ENCODE results near the gene SLC8A1. TPM values are rescaled to one million over a fixed set of nuclear protein-coding genes. Genes with fewer than 3 reads are reported as not detected.

SLC8A1 gene
- total and polyA plus RNA-seq, 2 donors from 2014 or later, result 12.9 to 33.9 TPM

DNA sequence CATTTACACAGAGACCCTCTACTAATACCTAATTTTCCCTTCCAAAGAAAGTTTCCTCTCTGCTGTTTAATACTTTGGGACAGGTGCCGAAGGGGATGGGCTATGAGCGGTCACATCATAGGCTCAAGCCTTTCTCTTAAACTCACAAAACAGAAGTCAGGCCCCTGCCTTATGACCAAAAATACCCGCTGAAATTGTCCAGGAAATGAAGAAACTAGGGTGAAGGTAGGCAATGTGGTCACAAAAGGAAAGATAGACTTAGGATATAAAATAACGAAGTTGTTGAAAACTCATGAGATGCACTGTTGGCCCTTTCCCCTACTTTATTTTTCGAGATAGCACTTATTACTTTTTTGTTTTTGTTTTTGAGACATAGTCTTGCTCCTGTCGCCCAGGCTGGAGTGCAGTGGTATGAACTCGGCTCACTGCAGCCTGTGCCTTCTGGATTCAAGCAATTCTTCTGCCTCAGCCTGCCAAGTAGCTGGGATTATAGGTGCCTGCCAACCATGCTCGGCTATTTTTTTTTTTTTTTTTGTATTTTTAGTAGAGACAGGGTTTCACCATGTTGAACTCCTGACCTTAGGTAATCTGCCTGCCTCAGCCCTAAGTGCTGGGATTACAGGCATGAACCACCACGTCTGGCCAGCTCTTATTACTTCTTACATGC, 16.3 kb downstream of the SLC8A1 start:
- H3K27me3 ChIP-seq (ENCODE audit: control insufficient read depth, insufficient read depth, low read length), result no peaks in the 10 kb centered on the region
- FAIRE-seq (no peak), DNase-seq (no peak)
- no peaks in the 10 kb centered on the region for H3K9me3 ChIP-seq (ENCODE audit: control insufficient read depth in 2 of 3, insufficient read depth in 1 of 3, low read length in 3 of 3)
- intact Hi-C loops (cut with DNase I), result no loop called here
- no peaks in the 10 kb centered on the region for H3K36me3 ChIP-seq (ENCODE audit: control insufficient read depth in 2 of 3, insufficient read depth in 3 of 3, low read length in 3 of 3)
- no peak overlapping the region for H3K9ac ChIP-seq (ENCODE audit: low read length in 3 of 3)
- peaks cover 0 to 5% (median 0%) of the 10 kb centered on the region in 3 donors for H3K4me1 ChIP-seq (ENCODE audit: control insufficient read depth in 2 of 3, insufficient read depth in 2 of 3, low read depth in 1 of 3, low read length in 3 of 3)
- TF ChIP-seq, protein P1, sequence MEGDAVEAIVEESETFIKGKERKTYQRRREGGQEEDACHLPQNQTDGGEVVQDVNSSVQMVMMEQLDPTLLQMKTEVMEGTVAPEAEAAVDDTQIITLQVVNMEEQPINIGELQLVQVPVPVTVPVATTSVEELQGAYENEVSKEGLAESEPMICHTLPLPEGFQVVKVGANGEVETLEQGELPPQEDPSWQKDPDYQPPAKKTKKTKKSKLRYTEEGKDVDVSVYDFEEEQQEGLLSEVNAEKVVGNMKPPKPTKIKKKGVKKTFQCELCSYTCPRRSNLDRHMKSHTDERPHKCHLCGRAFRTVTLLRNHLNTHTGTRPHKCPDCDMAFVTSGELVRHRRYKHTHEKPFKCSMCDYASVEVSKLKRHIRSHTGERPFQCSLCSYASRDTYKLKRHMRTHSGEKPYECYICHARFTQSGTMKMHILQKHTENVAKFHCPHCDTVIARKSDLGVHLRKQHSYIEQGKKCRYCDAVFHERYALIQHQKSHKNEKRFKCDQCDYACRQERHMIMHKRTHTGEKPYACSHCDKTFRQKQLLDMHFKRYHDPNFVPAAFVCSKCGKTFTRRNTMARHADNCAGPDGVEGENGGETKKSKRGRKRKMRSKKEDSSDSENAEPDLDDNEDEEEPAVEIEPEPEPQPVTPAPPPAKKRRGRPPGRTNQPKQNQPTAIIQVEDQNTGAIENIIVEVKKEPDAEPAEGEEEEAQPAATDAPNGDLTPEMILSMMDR (IDR thresholded peaks at IDR 0.05; ENCODE audit: borderline replicate concordance, extremely low read depth, insufficient read depth), result no peak
- H3K27ac ChIP-seq (ENCODE audit: low read depth in 2 of 2, low read length in 2 of 2), result peak overlapping the region in 1 of 2 donors; percentile 17
- no peak overlapping the region for H3K4me3 ChIP-seq (ENCODE audit: low read length in 3 of 3)

DNA sequence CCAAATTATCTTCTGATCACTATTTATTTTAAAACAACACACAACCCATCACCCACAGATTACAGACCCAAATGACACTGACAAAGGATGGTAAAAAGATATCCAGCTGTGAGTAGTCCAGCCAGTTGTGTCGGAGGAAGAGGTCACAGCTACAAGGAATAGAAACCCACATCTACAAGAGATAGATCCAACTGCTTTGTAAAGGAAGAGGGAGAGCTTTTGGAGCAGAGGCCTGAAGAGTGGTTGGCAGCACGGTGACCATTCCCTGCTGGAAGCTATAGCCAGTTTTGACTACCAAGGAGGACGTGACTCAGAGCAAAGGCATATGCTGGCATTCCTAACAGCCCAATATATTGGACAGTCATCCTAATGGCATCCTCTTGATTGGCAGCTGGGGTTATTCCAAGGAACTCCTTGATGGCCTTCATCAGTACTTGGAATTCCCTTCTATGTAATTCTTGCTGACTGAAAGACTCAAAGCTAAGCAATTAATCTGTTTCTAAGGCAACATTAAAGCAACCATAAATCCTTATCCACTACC, 17.1 kb downstream of the SLC8A1 start:
- TF ChIP-seq, protein P1 (IDR thresholded peaks at IDR 0.05; ENCODE audit: borderline replicate concordance, extremely low read depth, insufficient read depth), result no peak
- Histone ChIP-seq H3K27me3 (ENCODE audit: control insufficient read depth, insufficient read depth, low read length) (no peaks in the 10 kb centered on the region), H3K4me3 (ENCODE audit: low read length in 3 of 3) (no peak overlapping the region), H3K36me3 (ENCODE audit: control insufficient read depth in 2 of 3, insufficient read depth in 3 of 3, low read length in 3 of 3) (no peaks in the 10 kb centered on the region), H3K4me1 (ENCODE audit: control insufficient read depth in 2 of 3, insufficient read depth in 2 of 3, low read depth in 1 of 3, low read length in 3 of 3) (peaks cover 0 to 5% (median 0%) of the 10 kb centered on the region in 3 donors), H3K9ac (ENCODE audit: low read length in 3 of 3) (no peak overlapping the region), H3K27ac (ENCODE audit: low read depth in 2 of 2, low read length in 2 of 2) (no peak overlapping the region), H3K9me3 (ENCODE audit: control insufficient read depth in 2 of 3, insufficient read depth in 1 of 3, low read length in 3 of 3) (no peaks in the 10 kb centered on the region)
- FAIRE-seq (no peak), DNase-seq (no peak)
- intact Hi-C loops (cut with DNase I), result no loop called here

DNA sequence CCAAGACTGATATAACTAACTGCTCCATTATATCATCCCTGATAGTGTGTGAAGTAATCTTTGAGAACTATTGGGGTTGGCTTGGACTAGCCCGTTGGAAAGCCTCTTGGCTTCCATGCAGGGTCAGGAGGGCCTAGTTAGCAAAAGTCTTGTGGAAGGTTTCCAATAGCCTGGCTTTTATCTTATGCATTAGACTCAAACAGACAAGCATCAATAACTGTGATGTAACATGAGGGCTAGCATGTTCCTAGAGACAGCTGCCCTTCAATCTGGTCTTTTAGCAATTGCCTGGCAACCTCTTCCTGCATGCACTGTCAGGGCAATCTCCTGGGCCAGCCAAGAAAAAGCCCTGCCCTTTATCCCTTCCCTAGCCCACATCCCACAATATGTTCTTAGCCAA, 18.2 kb downstream of the SLC8A1 start:
- no peaks in the 10 kb centered on the region for H3K27me3 ChIP-seq (ENCODE audit: control insufficient read depth, insufficient read depth, low read length)
- H3K9me3 ChIP-seq (ENCODE audit: control insufficient read depth in 2 of 3, insufficient read depth in 1 of 3, low read length in 3 of 3), result no peaks in the 10 kb centered on the region
- H3K36me3 ChIP-seq (ENCODE audit: control insufficient read depth in 2 of 3, insufficient read depth in 3 of 3, low read length in 3 of 3), result no peaks in the 10 kb centered on the region
- H3K4me1 ChIP-seq (ENCODE audit: control insufficient read depth in 2 of 3, insufficient read depth in 2 of 3, low read depth in 1 of 3, low read length in 3 of 3), result peaks cover 0 to 5% (median 0%) of the 10 kb centered on the region in 3 donors
- intact Hi-C loops (cut with DNase I), result no loop called here
- no peak overlapping the region for H3K27ac ChIP-seq (ENCODE audit: low read depth in 2 of 2, low read length in 2 of 2)
- H3K4me3 ChIP-seq (ENCODE audit: low read length in 3 of 3), result no peak overlapping the region
- FAIRE-seq, result no peak
- DNase-seq, result no peak
- TF ChIP-seq, protein P1 (IDR thresholded peaks at IDR 0.05; ENCODE audit: borderline replicate concordance, extremely low read depth, insufficient read depth), result no peak
- H3K9ac ChIP-seq (ENCODE audit: low read length in 3 of 3), result no peak overlapping the region

Data from kidney (tissue), 14 donors.